Esophagus squamous epithelium (tissue), 5 donors: ENCODE results near the gene BICRAL. TPM values are rescaled to one million over a fixed set of nuclear protein-coding genes. Genes with fewer than 3 reads are reported as not detected.

ENCODE experiments used
- DNase-seq: peaks from one replicate; lab custom pipeline; 2025; lab: John Stamatoyannopoulos, UW
- H3K27ac ChIP-seq, 4 donors: fragments of 200-600 bp; sonication (generic); one replicate each; pipeline ENCODE4 v1.5.1; 2016 to 2019; ENCODE audit warnings: mild to moderate bottlenecking in 1 of 4
- H3K27me3 ChIP-seq, 4 donors: fragments of 200-600 bp; sonication (generic); 1 replicate in 3 of 4; 2 replicates in 1 of 4; pipeline versions ENCODE4 v1.5.1 to v1.6.0; 2017 to 2021; ENCODE audit warnings: antibody characterized with exemption in 1 of 4
- H3K36me3 ChIP-seq, 3 donors: fragments of 200-600 bp; sonication (generic); one replicate each; pipeline ENCODE4 v1.5.1; 2016 to 2019
- H3K4me1 ChIP-seq, 3 donors: fragments of 200-600 bp; sonication (generic); one replicate each; pipeline ENCODE4 v1.5.1; 2017 to 2019
- H3K4me3 ChIP-seq, 4 donors: fragments of 200-600 bp; sonication (generic); 1 replicate in 3 of 4; 2 replicates in 1 of 4; pipeline ENCODE4 v1.5.1; 2016 to 2019; ENCODE audit warnings: mild to moderate bottlenecking in 2 of 4, moderate library complexity in 1 of 4
- H3K9me3 ChIP-seq, 3 donors: fragments of 200-600 bp; sonication (generic); one replicate each; pipeline ENCODE4 v1.5.1; 2016 to 2019
- POLR2A ChIP-seq, 4 donors: fragments of 450-650 bp; IDR thresholded peaks; one replicate each; pipeline ENCODE4 v1.6.1; 2017; ENCODE audit warnings: antibody characterized with exemption in 4 of 4, mild to moderate bottlenecking in 4 of 4, moderate library complexity in 3 of 4
- WGBS, 2 donors: methylation state at CpG; one replicate each; pipeline ENCODE4 v1.1.5; 2018; 5-methylcytosine and 5-hydroxymethylcytosine counted together
- intact Hi-C: fragments of 100-400 bp; cut with DNase I; formaldehyde crosslinking; loops from one replicate; pipeline ENCODE4 v1.15.0; 2022
- total RNA-seq, 4 donors: library from RNA; depleted of rRNA; stranded (reverse); fragments of >200 nt; gene quantifications; one replicate each; pipeline ENCODE4 v1.1.0, GENCODE V29; 2016
- TF ChIP-seq, protein P1 (sequence below), 6 experiments: fragments of 450-650 bp in 4 of 6; fragments of 200-600 bp in 2 of 6; sonication (generic) in 2 of 6; IDR thresholded peaks; one replicate each; pipeline ENCODE4 v1.5.1; 2016 to 2019; ENCODE audit warnings: antibody characterized with exemption in 6 of 6, mild to moderate bottlenecking in 4 of 6, moderate library complexity in 4 of 6
- donor health status: DM: yes; HTN: yes; CAD: no.

Gene BICRAL
- total RNA-seq, 4 donors from 2014 or later, result 5.8 to 13.9 (median 8.9) TPM

GRCh38 chr6:42782689-42783176 is 881 bp downstream of the BICRAL start:
- Histone ChIP-seq H3K4me3 (peak overlapping the region; percentile 78 to 94 (median 88)), H3K27me3 (no peaks in the 10 kb centered on the region), H3K9me3 (no peaks in the 10 kb centered on the region), H3K4me1 (peaks cover 0 to 73% (median 11%) of the 10 kb centered on the region in 3 donors), H3K36me3 (no peaks in the 10 kb centered on the region), H3K27ac (peak overlapping the region; percentile 99 to 100 (median 99))
- 0% methylated on average over 14 to 23 of the region's 51 CpGs for WGBS, 2 donors
- TF ChIP-seq POLR2A (IDR thresholded peaks at IDR 0.05), result peak in 3 of 4 donors; percentile 28 to 91 (median 82)
- TF ChIP-seq, protein P1, sequence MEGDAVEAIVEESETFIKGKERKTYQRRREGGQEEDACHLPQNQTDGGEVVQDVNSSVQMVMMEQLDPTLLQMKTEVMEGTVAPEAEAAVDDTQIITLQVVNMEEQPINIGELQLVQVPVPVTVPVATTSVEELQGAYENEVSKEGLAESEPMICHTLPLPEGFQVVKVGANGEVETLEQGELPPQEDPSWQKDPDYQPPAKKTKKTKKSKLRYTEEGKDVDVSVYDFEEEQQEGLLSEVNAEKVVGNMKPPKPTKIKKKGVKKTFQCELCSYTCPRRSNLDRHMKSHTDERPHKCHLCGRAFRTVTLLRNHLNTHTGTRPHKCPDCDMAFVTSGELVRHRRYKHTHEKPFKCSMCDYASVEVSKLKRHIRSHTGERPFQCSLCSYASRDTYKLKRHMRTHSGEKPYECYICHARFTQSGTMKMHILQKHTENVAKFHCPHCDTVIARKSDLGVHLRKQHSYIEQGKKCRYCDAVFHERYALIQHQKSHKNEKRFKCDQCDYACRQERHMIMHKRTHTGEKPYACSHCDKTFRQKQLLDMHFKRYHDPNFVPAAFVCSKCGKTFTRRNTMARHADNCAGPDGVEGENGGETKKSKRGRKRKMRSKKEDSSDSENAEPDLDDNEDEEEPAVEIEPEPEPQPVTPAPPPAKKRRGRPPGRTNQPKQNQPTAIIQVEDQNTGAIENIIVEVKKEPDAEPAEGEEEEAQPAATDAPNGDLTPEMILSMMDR (IDR thresholded peaks at IDR 0.05), result no peak
- no peak for DNase-seq
- intact Hi-C loops, result loop anchor here (5.0 kb wide), 1 partner anchor 35 kb away; the partner anchor contains the start of gene TBCC

DNA sequence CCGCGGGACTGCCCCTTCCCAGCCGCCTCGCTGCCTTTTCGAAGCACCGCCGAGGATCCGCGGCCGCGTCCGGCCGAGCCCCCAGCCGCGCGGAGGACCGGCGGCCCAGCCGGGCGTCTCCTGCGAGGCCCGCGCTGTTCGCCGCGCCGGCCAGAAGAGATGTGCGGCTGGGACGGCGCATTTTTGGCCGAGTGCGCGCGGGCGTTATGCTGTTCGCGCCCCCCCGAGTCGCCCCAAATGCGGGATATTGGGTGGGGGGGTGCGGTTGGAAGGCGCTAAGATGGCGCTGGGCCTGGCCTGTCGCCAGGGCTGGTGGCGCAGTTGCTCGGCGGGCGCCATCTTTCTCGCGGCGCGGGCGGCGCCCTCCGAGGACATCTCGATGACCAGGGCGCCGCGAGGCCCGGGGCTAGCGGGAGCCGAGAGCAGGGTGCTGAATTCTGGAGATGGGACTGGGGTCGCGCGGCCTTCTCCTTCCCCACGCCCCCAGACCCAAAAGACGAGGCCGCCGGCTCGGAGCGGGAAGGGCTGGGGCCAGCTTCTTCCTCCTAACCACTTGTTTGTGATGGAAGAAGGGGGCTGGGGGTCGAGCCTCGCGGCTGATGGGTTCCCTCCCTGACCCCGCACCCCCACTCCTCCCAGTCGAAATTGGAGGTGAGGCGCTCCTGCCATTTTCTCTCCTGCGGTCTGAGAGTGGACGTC is 1.5 kb downstream of the BICRAL start:
- H3K36me3 ChIP-seq, result peaks cover 0 to 2% (median 0%) of the 10 kb centered on the region in 3 donors
- TF ChIP-seq, protein P1 (IDR thresholded peaks at IDR 0.05), result no peak
- no peak for TF ChIP-seq POLR2A (IDR thresholded peaks at IDR 0.05)
- H3K4me3 ChIP-seq, result peak overlapping the region; percentile 78 to 94 (median 88)
- H3K9me3 ChIP-seq, result no peaks in the 10 kb centered on the region
- intact Hi-C loops, result loop anchor here (5.0 kb wide), 1 partner anchor 36 kb away; the partner anchor contains the start of gene TBCC
- no peak for DNase-seq
- peak overlapping the region; percentile 99 to 100 (median 99) for H3K27ac ChIP-seq
- no peaks in the 10 kb centered on the region for H3K27me3 ChIP-seq
- peaks cover 2 to 73% (median 11%) of the 10 kb centered on the region in 3 donors for H3K4me1 ChIP-seq
- 0% methylated on average over 2 of the region's 79 CpGs for WGBS, 2 donors

DNA sequence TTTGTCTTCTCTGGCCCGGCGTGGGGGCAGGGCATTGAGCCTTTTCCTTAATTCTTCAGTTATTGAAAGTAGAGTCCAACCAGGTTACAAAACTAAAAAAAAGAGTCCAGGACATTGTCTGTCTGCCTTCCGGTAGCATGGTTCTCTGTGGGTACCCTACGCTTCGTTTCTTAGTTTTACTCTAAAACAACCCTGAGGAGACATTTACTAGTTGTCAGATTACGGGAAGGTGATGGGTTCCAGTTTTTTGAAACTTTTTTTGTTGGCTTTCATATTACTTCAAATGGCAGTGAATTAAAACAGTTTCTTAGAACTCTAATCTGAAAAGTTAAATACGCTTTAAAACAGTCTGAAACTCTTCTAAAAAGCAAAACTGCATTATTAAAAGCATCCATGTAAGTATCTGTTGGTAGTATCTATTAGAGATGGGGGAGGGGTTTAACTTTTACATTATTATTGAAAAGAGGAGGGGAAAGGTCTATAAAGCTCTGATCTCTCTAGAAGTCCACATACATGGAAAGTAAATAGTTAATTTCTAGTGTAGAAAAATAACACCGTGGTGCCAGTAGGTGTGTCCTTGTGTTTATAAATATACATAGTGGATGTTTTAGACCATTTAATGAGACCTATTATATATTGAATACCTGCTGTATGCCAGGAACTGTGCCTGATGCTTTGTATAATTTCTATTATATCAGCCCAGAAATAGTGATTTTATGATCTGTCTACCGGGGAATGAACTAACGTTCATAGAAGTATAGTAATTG is 2.2 kb downstream of the BICRAL start:
- Histone ChIP-seq H3K4me1 (peaks cover 7 to 73% (median 17%) of the 10 kb centered on the region in 3 donors), H3K27me3 (no peaks in the 10 kb centered on the region), H3K4me3 (peak overlapping the region; percentile 78 to 94 (median 88)), H3K9me3 (no peaks in the 10 kb centered on the region), H3K36me3 (peaks cover 0 to 4% (median 0%) of the 10 kb centered on the region in 3 donors), H3K27ac (peak overlapping the region; percentile 99 to 100 (median 99))
- TF ChIP-seq, protein P1 (IDR thresholded peaks at IDR 0.05), result no peak
- DNase-seq, result no peak
- WGBS, 2 donors, result 0% methylated on average over 10 of the region's 10 CpGs
- intact Hi-C loops, result loop anchor here (5.0 kb wide), 1 partner anchor 37 kb away; the partner anchor contains the start of gene TBCC

GRCh38 chr6:42784717-42785498 is 3.1 kb downstream of the BICRAL start:
- H3K4me1 ChIP-seq, result peaks cover 14 to 73% (median 23%) of the 10 kb centered on the region in 3 donors
- intact Hi-C loops, result loop anchor here (5.0 kb wide), 1 partner anchor 38 kb away; the partner anchor contains the start of gene TBCC
- WGBS, 2 donors, result 17 to 29% methylated on average over 10 to 11 of the region's 12 CpGs

More at GRCh38 chr6:42784717-42785498, 3.1 kb downstream of the BICRAL start:
- Histone ChIP-seq H3K4me3 (peak overlapping the region; percentile 78 to 94 (median 88)), H3K27ac (peak overlapping the region; percentile 99 to 100 (median 99)), H3K27me3 (no peaks in the 10 kb centered on the region), H3K36me3 (peaks cover 0 to 4% (median 0%) of the 10 kb centered on the region in 3 donors), H3K9me3 (no peaks in the 10 kb centered on the region)
- TF ChIP-seq POLR2A (IDR thresholded peaks at IDR 0.05), result no peak
- TF ChIP-seq, protein P1 (IDR thresholded peaks at IDR 0.05), result no peak
- DNase-seq, result no peak
